C4-2B (cell line): ENCODE data around the gene WWOX.

Experiments
- H3K27ac ChIP-seq: fragments of 450-650 bp; 2 replicates; pipeline ENCODE4 v1.5.1; 2017
- CTCF ChIP-seq: fragments of 450-650 bp; conservative IDR thresholded peaks from 2 replicates; pipeline ENCODE4 v1.5.1; 2017; ENCODE audit warnings: mild to moderate bottlenecking
- ZFX ChIP-seq: fragments of 450-650 bp; IDR thresholded peaks from 2 replicates; pipeline ENCODE4 v1.6.1; 2017

WWOX gene

GRCh38 chr16:79163691-79164387, 1064.4 kb downstream of the WWOX start:
- no peak for TF ChIP-seq CTCF
- no peak for TF ChIP-seq ZFX
- H3K27ac ChIP-seq: no peak overlapping the region

GRCh38 chr16:79164388-79164995, 1065.0 kb downstream of the WWOX start:
- H3K27ac ChIP-seq: no peak overlapping the region
- TF ChIP-seq CTCF (no peak), ZFX (no peak)

GRCh38 chr16:79165079-79165478, 1065.6 kb downstream of the WWOX start:
- H3K27ac ChIP-seq: no peak overlapping the region
- no peak for TF ChIP-seq ZFX
- TF ChIP-seq CTCF: no peak

GRCh38 chr16:79165506-79165905, 1066.1 kb downstream of the WWOX start:
- H3K27ac ChIP-seq: no peak overlapping the region

GRCh38 chr16:79167893-79168292, 1068.4 kb downstream of the WWOX start:
- no peak overlapping the region for H3K27ac ChIP-seq
- TF ChIP-seq CTCF (no peak), ZFX (no peak)

More at GRCh38 chr16:79165506-79165905, 1066.1 kb downstream of the WWOX start:
- TF ChIP-seq ZFX (no peak), CTCF (no peak)

GRCh38 chr16:79168321-79168720, 1068.9 kb downstream of the WWOX start:
- no peak overlapping the region for H3K27ac ChIP-seq
- TF ChIP-seq ZFX (no peak), CTCF (no peak)

GRCh38 chr16:79169239-79169638, 1069.8 kb downstream of the WWOX start:
- no peak overlapping the region for H3K27ac ChIP-seq
- no peak for TF ChIP-seq CTCF
- no peak for TF ChIP-seq ZFX
